Stimulated activated CD4-positive, alpha-beta T cell treated with anti-CD3 and anti-CD28 coated beads, Interleukin-12 subunit alpha, Interleukin-12 subunit beta, amount 100 ng/mL, for 24 hours (primary cell): ENCODE data around the gene TRIM46.

ENCODE experiments used
- DNase-seq, 2 experiments: peaks; one replicate each; pipeline ENCODE4 v3.0.0-alpha.2; 2020; ENCODE audit warnings: low read depth in 2 of 2

Gene TRIM46

GRCh38 chr1:155171836-155172731 lies 1.6 kb upstream of the TRIM46 start:
- DNase-seq: no peak

DNA sequence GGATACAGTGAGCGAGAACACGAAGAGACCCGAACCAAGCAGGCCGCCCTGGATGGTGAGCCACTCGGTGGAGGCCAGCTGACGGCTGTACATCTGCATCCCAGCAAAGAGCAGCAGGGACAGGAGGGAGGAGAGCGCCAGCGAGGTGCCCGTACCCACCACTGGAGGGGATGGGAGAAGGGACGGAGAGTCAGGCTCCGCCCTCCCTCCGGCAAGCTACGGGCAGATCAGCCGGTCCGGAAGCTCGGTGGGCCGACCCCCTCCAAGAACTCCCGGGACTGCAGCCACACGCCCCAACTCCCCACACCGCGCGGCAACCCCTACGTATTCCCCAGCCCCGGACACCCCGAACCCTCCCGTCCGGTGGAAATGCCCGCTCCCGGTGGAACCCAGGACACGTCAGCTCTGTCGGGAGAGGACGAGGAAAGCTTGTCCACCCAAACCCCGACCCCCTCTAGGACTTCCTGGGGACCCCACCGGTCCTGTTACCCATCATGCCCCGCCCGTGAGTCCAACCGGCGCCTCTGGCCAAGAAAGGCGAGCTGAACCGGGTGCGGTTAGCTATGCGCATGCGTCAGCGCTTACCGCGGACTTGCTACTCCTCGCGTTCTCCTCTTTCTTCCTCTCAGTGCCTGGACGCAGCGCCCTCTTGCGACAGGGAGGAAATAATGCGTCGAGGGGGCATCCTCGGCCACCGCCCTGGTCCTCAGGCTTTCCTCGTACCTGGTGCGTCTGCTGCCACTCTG lies 744 bp upstream of the TRIM46 start, which contains the start of gene KRTCAP2:
Gene KRTCAP2 (minus strand): TSS at position 573 of the 746 bp plus-strand sequence. CDS start 80 bp downstream, at position 493.
- peak; percentile 85 to 94 for DNase-seq

GRCh38 chr1:155174324-155175280 lies 953 bp downstream of the TRIM46 start:
- DNase-seq: peak in 1 of 2 experiments; percentile 35

- no peak for DNase-seq
Observed at GRCh38 chr1:155175281-155175926, 1.8 kb downstream of the TRIM46 start.

- DNase-seq: no peak
Observed at GRCh38 chr1:155175927-155176371, 2.3 kb downstream of the TRIM46 start.

DNA sequence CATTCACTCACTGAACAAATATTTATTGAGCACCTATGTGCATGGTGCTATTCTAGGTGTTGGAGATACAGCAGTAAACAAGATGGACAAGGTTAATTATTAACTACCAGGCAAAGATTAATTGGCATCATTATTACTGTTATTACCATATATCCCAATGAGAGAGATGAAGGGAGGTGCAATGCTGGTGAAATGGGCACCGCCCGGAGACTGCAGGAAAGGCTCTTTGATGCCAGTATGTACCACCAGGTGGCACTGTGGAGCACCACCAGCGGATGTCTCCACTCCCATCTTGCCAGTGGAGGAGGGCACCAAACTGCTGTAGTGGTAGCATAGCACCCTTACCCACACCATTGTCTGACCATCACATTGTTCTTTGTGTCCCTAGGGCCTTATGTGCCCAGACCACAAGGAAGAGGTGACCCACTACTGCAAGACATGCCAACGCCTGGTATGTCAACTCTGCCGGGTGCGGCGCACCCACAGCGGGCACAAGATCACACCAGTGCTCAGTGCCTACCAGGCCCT lies 3.0 kb downstream of the TRIM46 start:
- DNase-seq: peak; percentile 73 to 89

GRCh38 chr1:155177192-155177917 lies 3.7 kb downstream of the TRIM46 start:
- no peak for DNase-seq

GRCh38 chr1:155177918-155178281 lies 4.3 kb downstream of the TRIM46 start:
- DNase-seq: no peak

GRCh38 chr1:155178441-155179111 lies 4.9 kb downstream of the TRIM46 start:
- DNase-seq: no peak

DNA sequence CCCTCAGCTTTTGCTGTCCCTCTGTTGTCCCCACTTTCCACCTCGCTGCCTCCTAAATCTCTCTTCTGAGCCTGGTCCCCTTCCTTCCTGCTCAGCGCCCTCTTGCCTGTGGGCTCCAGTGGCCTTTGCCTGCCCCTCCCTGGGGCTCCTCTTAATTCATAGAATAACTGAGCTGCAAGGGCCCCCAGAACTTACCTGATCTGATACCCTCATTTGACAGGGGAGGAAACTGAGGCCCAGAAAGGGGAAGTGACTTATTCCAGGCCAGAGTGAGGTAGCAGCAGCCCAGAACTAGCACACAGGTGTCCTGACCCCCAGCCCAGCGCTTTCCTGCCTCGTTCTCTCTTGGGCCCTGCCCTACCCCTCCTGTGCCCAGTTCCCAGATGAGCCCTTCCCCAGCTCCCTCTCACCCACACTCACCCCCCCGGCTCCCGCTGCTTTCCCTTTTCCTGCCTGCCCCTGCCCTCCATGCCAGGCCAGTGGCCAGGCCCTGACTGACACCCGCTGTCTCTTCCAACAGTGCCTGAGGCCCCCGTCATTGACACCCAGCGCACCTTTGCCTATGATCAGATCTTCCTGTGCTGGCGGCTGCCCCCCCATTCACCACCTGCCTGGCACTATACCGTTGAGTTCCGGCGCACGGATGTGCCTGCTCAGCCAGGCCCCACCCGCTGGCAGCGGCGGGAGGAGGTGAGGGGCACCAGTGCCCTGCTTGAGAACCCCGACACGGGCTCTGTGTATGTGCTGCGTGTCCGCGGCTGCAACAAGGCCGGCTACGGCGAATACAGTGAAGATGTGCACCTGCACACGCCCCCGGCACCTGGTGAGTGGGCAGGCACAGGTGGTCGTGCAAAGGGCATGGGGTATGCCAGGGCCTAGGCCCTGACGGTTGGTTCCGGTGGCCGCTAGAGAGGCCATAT lies 5.7 kb downstream of the TRIM46 start:
- no peak for DNase-seq

GRCh38 chr1:155181371-155182051 lies 7.9 kb downstream of the TRIM46 start:
- no peak for DNase-seq

- DNase-seq: no peak
Observed at GRCh38 chr1:155182052-155182550, 8.5 kb downstream of the TRIM46 start.

DNA sequence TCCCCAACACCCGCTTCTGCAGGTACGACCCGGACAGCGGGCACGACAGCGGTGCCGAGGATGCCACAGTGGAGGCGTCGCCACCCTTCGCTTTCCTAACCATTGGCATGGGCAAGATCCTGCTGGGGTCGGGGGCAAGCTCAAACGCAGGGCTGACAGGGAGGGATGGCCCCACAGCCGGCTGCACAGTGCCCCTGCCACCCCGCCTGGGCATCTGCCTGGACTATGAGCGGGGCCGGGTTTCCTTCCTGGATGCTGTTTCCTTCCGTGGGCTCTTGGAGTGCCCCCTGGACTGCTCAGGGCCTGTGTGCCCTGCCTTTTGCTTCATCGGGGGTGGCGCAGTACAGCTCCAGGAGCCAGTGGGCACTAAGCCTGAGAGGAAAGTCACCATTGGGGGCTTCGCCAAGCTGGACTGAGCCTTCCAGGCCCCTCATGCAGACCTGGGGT lies 10.1 kb downstream of the TRIM46 start:
- DNase-seq: no peak

- no peak for DNase-seq
Observed at GRCh38 chr1:155184351-155184811, 10.7 kb downstream of the TRIM46 start.

GRCh38 chr1:155184835-155185782 lies 11.5 kb downstream of the TRIM46 start:
- no peak for DNase-seq

DNA sequence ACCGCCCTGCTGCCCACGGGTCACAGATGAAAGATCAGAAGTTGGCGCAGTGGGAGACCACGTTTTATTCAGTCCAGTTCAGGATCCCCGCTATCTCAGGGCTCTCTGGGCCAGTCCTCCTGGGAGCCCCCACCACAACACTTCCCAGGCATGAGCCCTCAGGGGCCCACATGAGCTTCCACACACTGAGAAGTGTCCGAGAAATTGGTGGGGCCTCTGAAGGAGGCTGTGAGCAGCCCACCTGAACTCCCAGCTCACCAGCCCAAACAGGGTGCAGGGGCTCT lies 12.1 kb downstream of the TRIM46 start:
- DNase-seq: no peak
